ENCODE data around the gene PDE8A.

DNA sequence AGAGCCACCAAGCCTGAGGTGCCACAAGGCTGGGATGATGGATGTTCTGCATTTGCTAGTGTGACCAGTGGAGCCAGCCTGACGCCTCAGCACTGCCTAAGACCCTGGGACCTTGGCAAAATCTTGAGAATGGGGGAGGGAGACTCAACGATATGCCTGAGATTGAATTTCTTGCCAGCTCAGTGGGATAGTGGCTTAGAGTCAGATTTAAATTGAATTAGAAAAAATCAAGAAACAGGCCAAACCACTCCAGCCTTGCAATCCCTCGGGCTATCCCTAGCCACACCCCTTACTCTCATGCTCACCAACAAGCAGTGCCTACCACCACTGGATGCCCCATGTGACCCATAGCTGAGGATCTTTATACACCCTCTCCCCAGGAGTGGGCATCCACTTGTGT lies 18.7 kb upstream of the PDE8A start:
- no peak for TF ChIP-seq POLR2A (IDR thresholded peaks at IDR 0.05)
- TF ChIP-seq, protein P1, sequence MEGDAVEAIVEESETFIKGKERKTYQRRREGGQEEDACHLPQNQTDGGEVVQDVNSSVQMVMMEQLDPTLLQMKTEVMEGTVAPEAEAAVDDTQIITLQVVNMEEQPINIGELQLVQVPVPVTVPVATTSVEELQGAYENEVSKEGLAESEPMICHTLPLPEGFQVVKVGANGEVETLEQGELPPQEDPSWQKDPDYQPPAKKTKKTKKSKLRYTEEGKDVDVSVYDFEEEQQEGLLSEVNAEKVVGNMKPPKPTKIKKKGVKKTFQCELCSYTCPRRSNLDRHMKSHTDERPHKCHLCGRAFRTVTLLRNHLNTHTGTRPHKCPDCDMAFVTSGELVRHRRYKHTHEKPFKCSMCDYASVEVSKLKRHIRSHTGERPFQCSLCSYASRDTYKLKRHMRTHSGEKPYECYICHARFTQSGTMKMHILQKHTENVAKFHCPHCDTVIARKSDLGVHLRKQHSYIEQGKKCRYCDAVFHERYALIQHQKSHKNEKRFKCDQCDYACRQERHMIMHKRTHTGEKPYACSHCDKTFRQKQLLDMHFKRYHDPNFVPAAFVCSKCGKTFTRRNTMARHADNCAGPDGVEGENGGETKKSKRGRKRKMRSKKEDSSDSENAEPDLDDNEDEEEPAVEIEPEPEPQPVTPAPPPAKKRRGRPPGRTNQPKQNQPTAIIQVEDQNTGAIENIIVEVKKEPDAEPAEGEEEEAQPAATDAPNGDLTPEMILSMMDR (IDR thresholded peaks at IDR 0.05) = no peak

Data from tibial nerve (tissue), 3 donors.